Type B pancreatic cell (in vitro differentiated cells): ENCODE results near the gene TMEM154. TPM values are rescaled to one million over a fixed set of nuclear protein-coding genes. Genes with fewer than 3 reads are reported as not detected.
"Not testable (repeated sequence)": the region's sequence is repeated elsewhere in the genome, so short reads cannot be mapped to it uniquely, and the experiment has no call there.

Experiments used
- DNase-seq: peaks from one replicate; pipeline ENCODE4 v3.0.0; 2021; ENCODE audit warnings: mixed read lengths; ENCODE audit not compliant: unreplicated experiment; ENCODE audit errors: extremely low spot score
- H3K27ac Mint-ChIP-seq: 2 replicates; pipeline ENCODE4 v1.8.0; 2021; ENCODE audit warnings: mild to moderate bottlenecking, mixed read lengths
- H3K27me3 Mint-ChIP-seq: 2 replicates; pipeline ENCODE4 v1.8.0; 2021; ENCODE audit warnings: mixed read lengths
- H3K36me3 Mint-ChIP-seq: 2 replicates; pipeline ENCODE4 v1.8.0; 2021; ENCODE audit warnings: mixed read lengths
- H3K4me1 Mint-ChIP-seq: one replicate; pipeline ENCODE4 v1.8.0; 2021; ENCODE audit warnings: mixed read lengths; ENCODE audit not compliant: unreplicated experiment
- H3K4me3 Mint-ChIP-seq: 2 replicates; pipeline ENCODE4 v1.8.0; 2021; ENCODE audit warnings: mild to moderate bottlenecking, mixed read lengths
- H3K9me3 Mint-ChIP-seq: 2 replicates; pipeline ENCODE4 v1.8.0; 2021; ENCODE audit warnings: mixed read lengths
- total RNA-seq: library from RNA; stranded (reverse); gene quantifications from 2 replicates; pipeline ENCODE4 v1.2.1, GENCODE V29; 2021; ENCODE audit warnings: low replicate concordance
- TF ChIP-seq, protein P1 (sequence below): fragments of 200-600 bp; sonication (generic); conservative IDR thresholded peaks from 2 replicates; pipeline ENCODE4 v1.5.0; 2021; ENCODE audit warnings: antibody characterized with exemption, mild to moderate bottlenecking

The TMEM154 gene
- total RNA-seq, 1 donor from 2014 or later: 11.1 TPM

DNA sequence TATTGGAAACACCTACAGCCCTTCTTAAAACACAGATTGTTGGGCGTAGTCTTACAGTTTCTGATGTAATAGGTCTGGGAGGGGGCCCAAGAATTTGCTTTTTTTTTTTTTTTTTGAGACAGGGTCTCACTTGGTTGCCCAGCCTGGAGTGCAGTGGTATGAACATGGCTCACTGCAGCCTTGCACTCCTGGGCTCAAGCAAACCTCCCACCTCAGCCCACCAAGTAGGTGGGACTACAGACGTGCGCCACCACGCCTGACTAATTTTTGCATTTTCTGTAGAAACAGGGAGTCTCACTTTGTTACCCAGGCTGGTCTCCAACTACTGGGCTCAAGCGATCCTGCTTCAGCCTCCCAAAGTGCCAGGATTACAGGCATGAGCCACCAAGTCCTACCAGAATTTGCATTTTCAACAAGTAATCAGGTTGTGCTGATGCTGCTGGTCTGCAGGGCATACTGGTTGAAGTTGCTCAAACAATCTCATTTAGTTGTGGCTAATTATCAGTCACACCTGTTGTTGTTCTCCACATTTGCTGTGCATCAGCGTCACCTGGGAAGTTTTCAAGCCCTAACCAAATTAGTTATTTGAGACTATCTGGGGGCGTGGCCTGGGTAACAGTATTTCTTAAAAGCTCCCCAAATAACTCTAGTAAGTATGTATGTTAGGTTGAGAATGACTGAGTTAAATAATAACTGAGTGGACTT is 14.0 kb downstream of the TMEM154 start:
- TF ChIP-seq, protein P1, sequence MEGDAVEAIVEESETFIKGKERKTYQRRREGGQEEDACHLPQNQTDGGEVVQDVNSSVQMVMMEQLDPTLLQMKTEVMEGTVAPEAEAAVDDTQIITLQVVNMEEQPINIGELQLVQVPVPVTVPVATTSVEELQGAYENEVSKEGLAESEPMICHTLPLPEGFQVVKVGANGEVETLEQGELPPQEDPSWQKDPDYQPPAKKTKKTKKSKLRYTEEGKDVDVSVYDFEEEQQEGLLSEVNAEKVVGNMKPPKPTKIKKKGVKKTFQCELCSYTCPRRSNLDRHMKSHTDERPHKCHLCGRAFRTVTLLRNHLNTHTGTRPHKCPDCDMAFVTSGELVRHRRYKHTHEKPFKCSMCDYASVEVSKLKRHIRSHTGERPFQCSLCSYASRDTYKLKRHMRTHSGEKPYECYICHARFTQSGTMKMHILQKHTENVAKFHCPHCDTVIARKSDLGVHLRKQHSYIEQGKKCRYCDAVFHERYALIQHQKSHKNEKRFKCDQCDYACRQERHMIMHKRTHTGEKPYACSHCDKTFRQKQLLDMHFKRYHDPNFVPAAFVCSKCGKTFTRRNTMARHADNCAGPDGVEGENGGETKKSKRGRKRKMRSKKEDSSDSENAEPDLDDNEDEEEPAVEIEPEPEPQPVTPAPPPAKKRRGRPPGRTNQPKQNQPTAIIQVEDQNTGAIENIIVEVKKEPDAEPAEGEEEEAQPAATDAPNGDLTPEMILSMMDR: no peak
- H3K4me3 Mint-ChIP-seq: no peak overlapping the region
- H3K27me3 Mint-ChIP-seq: no peaks in the 10 kb centered on the region
- no peaks in the 10 kb centered on the region for H3K36me3 Mint-ChIP-seq
- no peaks in the 10 kb centered on the region for H3K9me3 Mint-ChIP-seq
- H3K27ac Mint-ChIP-seq: no peak overlapping the region
- peaks cover 5% of the 10 kb centered on the region for H3K4me1 Mint-ChIP-seq
- no peak for DNase-seq

DNA sequence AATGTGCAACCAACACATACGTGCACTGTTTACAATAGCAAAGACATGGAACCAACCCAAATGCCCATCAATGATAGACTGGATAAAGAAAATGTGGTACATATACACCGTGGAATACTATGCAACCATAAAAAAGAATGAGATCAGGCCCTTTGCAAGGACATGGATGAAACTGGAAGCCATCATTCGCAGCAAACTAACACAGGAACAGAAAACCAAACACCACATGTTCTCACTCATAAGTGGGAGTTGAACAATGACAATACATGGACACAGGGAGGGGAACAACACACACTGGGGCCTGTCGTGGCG is 15.8 kb downstream of the TMEM154 start:
- DNase-seq, H3K4me3 Mint-ChIP-seq, H3K4me1 Mint-ChIP-seq, H3K9me3 Mint-ChIP-seq, H3K27me3 Mint-ChIP-seq, H3K27ac Mint-ChIP-seq, H3K36me3 Mint-ChIP-seq: not testable (repeated sequence)

DNA sequence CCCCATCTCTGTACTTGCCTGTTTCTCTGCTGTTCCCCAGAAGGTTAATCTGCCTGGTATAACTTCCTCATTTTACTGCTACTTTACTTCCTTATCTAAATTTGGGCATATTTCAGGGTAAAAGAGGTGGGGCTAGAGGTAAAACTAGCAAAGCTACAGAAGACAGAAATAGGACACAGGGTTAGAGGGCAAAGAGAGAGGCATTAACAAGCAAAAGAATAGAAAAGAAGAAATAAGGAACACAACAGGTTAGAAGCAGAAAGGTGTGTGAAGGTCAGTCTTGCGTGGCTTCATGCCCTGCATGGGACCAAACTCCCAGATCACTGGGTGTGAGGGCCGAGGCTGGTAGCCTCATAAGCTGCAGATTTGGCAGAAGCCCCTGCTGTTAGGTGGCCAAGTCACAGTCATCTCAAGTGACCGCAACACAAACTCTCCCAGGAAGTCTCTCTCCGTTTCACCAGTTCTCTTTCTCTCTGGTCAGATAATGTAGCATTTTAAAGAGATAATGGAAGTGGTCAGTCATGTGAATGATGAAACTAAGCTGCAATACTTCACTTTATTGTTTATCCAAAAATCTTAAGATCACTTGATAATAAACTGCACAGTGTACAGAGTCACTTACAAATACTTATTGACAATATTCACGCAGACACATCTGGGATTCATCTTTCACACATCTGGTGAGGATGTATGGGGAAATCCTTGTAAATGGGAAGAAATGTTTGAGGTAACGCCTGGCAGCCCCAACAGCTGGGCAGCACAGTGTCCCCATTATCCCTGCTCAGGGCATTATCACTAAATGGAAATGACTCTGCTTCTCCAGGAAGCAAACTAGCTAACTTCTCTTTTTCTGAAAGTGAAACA is 16.4 kb downstream of the TMEM154 start:
- H3K4me1 Mint-ChIP-seq: peaks cover 5% of the 10 kb centered on the region
- TF ChIP-seq, protein P1: no peak
- DNase-seq: no peak
- no peak overlapping the region for H3K27ac Mint-ChIP-seq
- H3K4me3 Mint-ChIP-seq: no peak overlapping the region
- peaks cover 9% of the 10 kb centered on the region for H3K9me3 Mint-ChIP-seq
- no peaks in the 10 kb centered on the region for H3K27me3 Mint-ChIP-seq
- H3K36me3 Mint-ChIP-seq: peaks cover 9% of the 10 kb centered on the region

DNA sequence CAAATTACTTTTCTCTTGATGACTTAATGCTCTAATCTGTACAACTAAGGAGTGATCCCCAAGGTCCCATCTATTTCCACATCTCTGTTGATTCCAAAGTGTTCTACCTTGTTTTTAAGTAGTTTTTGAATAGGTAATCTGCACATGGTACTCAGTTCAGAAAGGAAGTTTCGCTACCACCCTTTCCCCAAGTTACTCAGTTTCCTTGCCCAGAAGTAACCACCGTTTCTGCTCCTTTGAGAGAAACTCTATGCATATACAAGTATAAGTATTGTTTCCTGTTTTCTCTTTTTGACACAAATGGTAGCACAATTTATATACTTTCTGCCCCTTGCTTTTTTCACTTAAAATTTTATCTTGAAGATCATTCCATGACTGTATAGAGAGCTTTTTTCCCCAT is 18.1 kb downstream of the TMEM154 start:
- Mint-ChIP-seq H3K27ac (no peak overlapping the region), H3K4me3 (no peak overlapping the region), H3K4me1 (peaks cover 5% of the 10 kb centered on the region), H3K36me3 (peaks cover 14% of the 10 kb centered on the region), H3K9me3 (peaks cover 14% of the 10 kb centered on the region), H3K27me3 (no peaks in the 10 kb centered on the region)
- TF ChIP-seq, protein P1: no peak
- no peak for DNase-seq

DNA sequence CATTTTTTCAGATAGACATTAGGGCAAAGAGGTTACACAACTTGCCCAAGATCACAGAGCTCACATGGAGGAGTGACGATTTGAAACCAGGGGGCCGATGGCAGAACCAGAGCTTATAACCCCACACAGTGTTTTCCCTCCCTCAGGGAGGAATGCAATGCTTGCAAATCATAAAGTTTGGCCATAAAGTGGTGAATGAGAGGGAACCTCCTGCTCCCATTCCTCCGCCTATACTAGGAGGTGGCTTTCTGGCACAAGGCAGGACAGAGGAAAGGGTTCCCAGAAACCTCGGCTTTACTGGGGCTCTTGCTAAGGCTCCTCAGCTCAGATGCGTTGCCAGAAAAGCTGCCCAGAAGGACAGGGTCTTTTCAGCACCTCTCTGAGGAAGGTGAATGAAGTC is 19.3 kb downstream of the TMEM154 start:
- Mint-ChIP-seq H3K27ac (no peak overlapping the region), H3K36me3 (peaks cover 14% of the 10 kb centered on the region), H3K27me3 (no peaks in the 10 kb centered on the region), H3K4me3 (no peak overlapping the region), H3K9me3 (peaks cover 14% of the 10 kb centered on the region), H3K4me1 (peaks cover 5% of the 10 kb centered on the region)
- TF ChIP-seq, protein P1: no peak
- DNase-seq: no peak

DNA sequence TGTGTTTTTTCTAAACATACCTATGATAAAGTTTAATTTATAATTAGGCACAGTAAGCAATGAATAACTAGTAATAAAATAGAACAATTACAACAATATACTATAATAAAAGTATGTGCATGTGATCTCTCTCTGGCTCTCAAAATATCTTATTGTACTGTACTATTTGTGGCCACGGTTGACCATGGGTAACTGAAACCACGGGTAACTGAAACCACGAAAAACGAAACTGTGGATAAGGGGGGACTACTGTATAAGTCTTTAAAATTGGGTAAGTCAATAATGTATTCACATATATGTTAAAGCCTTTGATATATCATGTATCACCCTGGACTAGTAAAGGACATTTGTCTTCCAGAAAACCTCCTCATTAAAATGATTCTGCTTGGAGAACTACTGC is 20.0 kb downstream of the TMEM154 start:
- Mint-ChIP-seq H3K27me3 (no peaks in the 10 kb centered on the region), H3K4me1 (peaks cover 5% of the 10 kb centered on the region), H3K9me3 (peaks cover 16% of the 10 kb centered on the region), H3K36me3 (peaks cover 16% of the 10 kb centered on the region), H3K4me3 (no peak overlapping the region), H3K27ac (no peak overlapping the region)
- DNase-seq: no peak
- TF ChIP-seq, protein P1: no peak
